Smooth muscle cell (in vitro differentiated cells): Measurements from ENCODE around the gene ERGIC1. TPM values are rescaled to one million over a fixed set of nuclear protein-coding genes. Genes with fewer than 3 reads are reported as not detected.
"Not testable (repeated sequence)": the region's sequence is repeated elsewhere in the genome, so short reads cannot be mapped to it uniquely, and the experiment has no call there.

Experiments used
- DNase-seq: peaks from one replicate; lab custom pipeline; 2025; ENCODE audit not compliant: unreplicated experiment; lab: John Stamatoyannopoulos, UW
- H2AFZ ChIP-seq: fragments of 200-600 bp; sonication (generic); 2 replicates; pipeline ENCODE4 v1.6.0; 2016; ENCODE audit warnings: antibody characterized with exemption, low read depth, mild to moderate bottlenecking
- H3F3A ChIP-seq: fragments of 200-600 bp; sonication (generic); 2 replicates; pipeline ENCODE4 v1.6.0; 2017; ENCODE audit warnings: antibody characterized with exemption, low read depth
- H3K27ac ChIP-seq: fragments of 200-600 bp; sonication (generic); 2 replicates; pipeline ENCODE4 v1.5.1; 2016; ENCODE audit warnings: low read depth, mild to moderate bottlenecking
- H3K27me3 ChIP-seq: fragments of 200-600 bp; sonication (generic); 2 replicates; pipeline ENCODE4 v1.6.1; 2016; ENCODE audit warnings: low read depth, mild to moderate bottlenecking
- H3K36me3 ChIP-seq: fragments of 200-600 bp; sonication (generic); 2 replicates; pipeline ENCODE4 v1.5.1; 2016; ENCODE audit warnings: low read depth
- H3K4me1 ChIP-seq: fragments of 200-600 bp; sonication (generic); 2 replicates; pipeline ENCODE4 v1.5.1; 2016; ENCODE audit warnings: low read depth
- H3K4me2 ChIP-seq: fragments of 200-600 bp; sonication (generic); 2 replicates; pipeline ENCODE4 v1.6.0; 2016; ENCODE audit warnings: mild to moderate bottlenecking
- H3K4me3 ChIP-seq: fragments of 200-600 bp; sonication (generic); 2 replicates; pipeline ENCODE4 v1.5.1; 2016; ENCODE audit warnings: mild to moderate bottlenecking
- H3K79me2 ChIP-seq: fragments of 200-600 bp; sonication (generic); 2 replicates; pipeline ENCODE4 v1.6.0; 2016; ENCODE audit warnings: low read depth, mild to moderate bottlenecking
- H3K9ac ChIP-seq: fragments of 200-600 bp; sonication (generic); 2 replicates; pipeline ENCODE4 v1.6.0; 2016; ENCODE audit warnings: low read depth
- H3K9me3 ChIP-seq: fragments of 200-600 bp; sonication (generic); replicated peaks from 2 replicates; pipeline ENCODE4 v1.5.1; 2016; ENCODE audit warnings: low read depth
- H4K20me1 ChIP-seq: fragments of 200-600 bp; sonication (generic); 2 replicates; pipeline ENCODE4 v1.6.0; 2016; ENCODE audit warnings: low read depth
- CTCF ChIP-seq: fragments of 200-600 bp; sonication (generic); IDR thresholded peaks from 2 replicates; pipeline ENCODE4 v1.5.1; 2017; ENCODE audit warnings: borderline replicate concordance, mild to moderate bottlenecking, antibody characterized with exemption; ENCODE audit not compliant: insufficient read depth, poor library complexity, severe bottlenecking
- WGBS: methylation state at CpG from one replicate; pipeline ENCODE4 v1.1.7; 2016; ENCODE audit warnings: low lambda C conversion rate; 5-methylcytosine and 5-hydroxymethylcytosine counted together
- polyA plus RNA-seq: library from polyadenylated mRNA; unstranded; fragments of >200 nt; fragmentation: Nextera tagmentation; extraction: Ambion mirVana; gene quantifications from 2 replicates; pipeline ENCODE4 v1.2.1, GENCODE V29; 2016
- total RNA-seq: library from RNA; depleted of rRNA; stranded (reverse); fragments of >200 nt; gene quantifications from 2 replicates; pipeline ENCODE4 v1.2.3, GENCODE V29; 2014

The ERGIC1 gene
- total and polyA plus RNA-seq, 2 experiments from 2014 or later: 38.2 to 140 TPM

- no peak overlapping the region for H3K4me3 ChIP-seq
- TF ChIP-seq CTCF: no peak
- 93% methylated on average over 7 of the region's 7 CpGs for WGBS
- peaks cover 24% of the 10 kb centered on the region for H3F3A ChIP-seq
- H3K36me3 ChIP-seq: no peaks in the 10 kb centered on the region
- H3K27ac ChIP-seq: peak overlapping the region; percentile 99
- no peaks in the 10 kb centered on the region for H3K79me2 ChIP-seq
- no peak overlapping the region for H2AFZ ChIP-seq
- H4K20me1 ChIP-seq: no peaks in the 10 kb centered on the region
- H3K27me3 ChIP-seq: no peaks in the 10 kb centered on the region
- H3K9ac ChIP-seq: peak overlapping the region; percentile 8
- DNase-seq: no peak
- H3K9me3 ChIP-seq: no peaks in the 10 kb centered on the region
- H3K4me2 ChIP-seq: no peak overlapping the region
- H3K4me1 ChIP-seq: peaks cover 13% of the 10 kb centered on the region
Observed at GRCh38 chr5:172894767-172895388, 60.8 kb downstream of the ERGIC1 start.

GRCh38 chr5:172895549-172895948 is 61.5 kb downstream of the ERGIC1 start:
- no peak for TF ChIP-seq CTCF
- H3K4me1 ChIP-seq: peaks cover 13% of the 10 kb centered on the region
- no peaks in the 10 kb centered on the region for H3K36me3 ChIP-seq
- H3K9ac ChIP-seq: peak overlapping the region; percentile 32
- DNase-seq: no peak
- H3F3A ChIP-seq: peaks cover 24% of the 10 kb centered on the region
- H3K9me3 ChIP-seq: no peaks in the 10 kb centered on the region
- peak overlapping the region; percentile 99 for H3K27ac ChIP-seq
- no peak overlapping the region for H3K4me2 ChIP-seq
- H2AFZ ChIP-seq: no peak overlapping the region
- no peak overlapping the region for H3K4me3 ChIP-seq
- 50% methylated on average over 4 of the region's 4 CpGs for WGBS
- H4K20me1 ChIP-seq: no peaks in the 10 kb centered on the region
- no peaks in the 10 kb centered on the region for H3K79me2 ChIP-seq
- H3K27me3 ChIP-seq: no peaks in the 10 kb centered on the region

- TF ChIP-seq CTCF: no peak
- Histone ChIP-seq H3F3A (peaks cover 28% of the 10 kb centered on the region), H3K27me3 (no peaks in the 10 kb centered on the region), H3K4me1 (peaks cover 17% of the 10 kb centered on the region), H3K79me2 (no peaks in the 10 kb centered on the region), H3K4me2 (peak overlapping the region; percentile 68), H4K20me1 (no peaks in the 10 kb centered on the region), H2AFZ (no peak overlapping the region), H3K36me3 (no peaks in the 10 kb centered on the region), H3K9me3 (no peaks in the 10 kb centered on the region), H3K4me3 (no peak overlapping the region), H3K27ac (peak overlapping the region; percentile 99), H3K9ac (peak overlapping the region; percentile 90)
- DNase-seq: no peak
- WGBS: 90% methylated on average over 7 of the region's 7 CpGs
Observed at GRCh38 chr5:172896465-172896864, 62.4 kb downstream of the ERGIC1 start.

- peak overlapping the region; percentile 99 for H3K27ac ChIP-seq
- H3K9ac ChIP-seq: peak overlapping the region; percentile 90
- WGBS: 94% methylated on average over 7 of the region's 7 CpGs
- H3K79me2 ChIP-seq, DNase-seq, H3K9me3 ChIP-seq, H2AFZ ChIP-seq, H3K27me3 ChIP-seq, H3K36me3 ChIP-seq, H4K20me1 ChIP-seq, H3K4me3 ChIP-seq: not testable (repeated sequence)
- H3K4me2 ChIP-seq: peak overlapping the region; percentile 68
- peaks cover 34% of the 10 kb centered on the region for H3F3A ChIP-seq
- peaks cover 22% of the 10 kb centered on the region for H3K4me1 ChIP-seq
Observed at GRCh38 chr5:172897067-172897466, 63.0 kb downstream of the ERGIC1 start.
